GM12878 (cell line): ENCODE data around the gene SKAP1. TPM values are rescaled to one million over a fixed set of nuclear protein-coding genes. Genes with fewer than 3 reads are reported as not detected.

Experiments
- ATAC-seq: fragments of 200-7000 bp; cut with Tn5 transposase; 3 replicates; pipeline ENCODE4 v1.9.1; 2020; ENCODE audit warnings: mild to moderate bottlenecking, moderate library complexity
- BruUV-seq: library from RNA; stranded (reverse); fragments of 400-500 nt; replicated peaks from 2 replicates; lab custom pipeline; 2021; lab: Mats Ljungman, UMichigan
- CTCF ChIA-PET: fragments of 300-600 bp; sonication (Branson Sonifier 250); formaldehyde crosslinking; extraction: SDS; loops from one replicate; lab custom pipeline; 2021; ENCODE audit warnings: inconsistent platforms; lab: Yijun Ruan, JAX
- POLR2A ChIA-PET: fragments of 350-600 bp; formaldehyde crosslinking; extraction: SDS; loops from one replicate; lab custom pipeline; 2021; ENCODE audit warnings: inconsistent platforms; lab: Charles Lee
- RAD21 ChIA-PET: fragments of 300-600 bp; sonication (Branson Sonifier 250); formaldehyde crosslinking; loops from one replicate; lab custom pipeline; 2023; ENCODE audit warnings: antibody characterized with exemption; ENCODE audit not compliant: unreplicated experiment; lab: Charles Lee
- SMC1A ChIA-PET: fragments of 300-600 bp; sonication (Branson Sonifier 250); formaldehyde crosslinking; loops from one replicate; lab custom pipeline; 2023; ENCODE audit not compliant: unreplicated experiment, uncharacterized antibody; lab: Charles Lee
- DNase-seq: peaks from one replicate; pipeline ENCODE4 v3.0.0-alpha.2; 2011; ENCODE audit warnings: low read depth, low spot score
- FAIRE-seq: peaks from 3 replicates; lab custom pipeline; 2011; peaks lifted over from hg19 to GRCh38; lab: Jason Lieb, UNC
- H2AFZ ChIP-seq: 2 replicates; pipeline ENCODE4 v1.6.0; 2011; ENCODE audit warnings: low read depth, low read length, control low read depth; ENCODE audit not compliant: control insufficient read depth
- H3K27ac ChIP-seq: 2 replicates; pipeline ENCODE4 v1.5.1; 2011; ENCODE audit warnings: control low read depth; ENCODE audit not compliant: control insufficient read depth, insufficient read depth
- H3K27me3 ChIP-seq, 2 experiments: replicated peaks in 1 of 2; 2 replicates each; pipeline versions ENCODE4 v1.6.0 to v1.6.1; 2011; ENCODE audit warnings: low read length in 1 of 2; ENCODE audit not compliant: control insufficient read depth in 2 of 2, insufficient read depth in 2 of 2
- H3K36me3 ChIP-seq, 2 experiments: 2 replicates each; pipeline ENCODE4 v1.5.1; 2011; ENCODE audit warnings: low read length in 1 of 2; ENCODE audit not compliant: control insufficient read depth in 2 of 2, insufficient read depth in 2 of 2
- H3K4me1 ChIP-seq: 2 replicates; pipeline ENCODE4 v1.6.1; 2011; ENCODE audit warnings: mild to moderate bottlenecking, low read length, moderate library complexity, mixed read lengths; ENCODE audit not compliant: control insufficient read depth, insufficient read depth
- H3K4me2 ChIP-seq: 2 replicates; pipeline ENCODE4 v1.6.0; 2011; ENCODE audit warnings: control low read depth; ENCODE audit not compliant: control insufficient read depth, insufficient read depth
- H3K4me3 ChIP-seq: fragments of 200-600 bp; sonication (generic); 2 replicates; pipeline ENCODE4 v1.5.1; 2016
- H3K79me2 ChIP-seq: 2 replicates; pipeline ENCODE4 v1.6.0; 2011; ENCODE audit warnings: low read length; ENCODE audit not compliant: control insufficient read depth, insufficient read depth
- H3K9ac ChIP-seq: 2 replicates; pipeline ENCODE4 v1.8.0; 2011; ENCODE audit warnings: low read length, control low read depth, mixed read lengths; ENCODE audit not compliant: control insufficient read depth, insufficient read depth
- H3K9me3 ChIP-seq: replicated peaks from 3 replicates; pipeline ENCODE4 v1.5.1; 2011; ENCODE audit warnings: mild to moderate bottlenecking, low read length; ENCODE audit not compliant: control insufficient read depth, insufficient read depth
- H4K20me1 ChIP-seq: 2 replicates; pipeline ENCODE4 v1.6.0; 2011; ENCODE audit not compliant: control insufficient read depth, insufficient read depth
- CTCF ChIP-seq, 3 experiments: IDR thresholded peaks in 2 of 3; conservative IDR thresholded peaks in 1 of 3; 2 replicates each; pipeline ENCODE4 v1.5.1; 2011; ENCODE audit warnings: low read depth in 3 of 3, low read length in 3 of 3, mild to moderate bottlenecking in 3 of 3, control low read depth in 2 of 3, moderate library complexity in 2 of 3, inconsistent platforms in 1 of 3, mixed read lengths in 1 of 3; ENCODE audit not compliant: control insufficient read depth in 2 of 3, insufficient read depth in 1 of 3; ENCODE audit errors: extremely low read depth in 1 of 3
- EED ChIP-seq: sonication (generic); IDR thresholded peaks from 2 replicates; pipeline ENCODE4 v1.6.1; 2016; ENCODE audit warnings: antibody characterized with exemption, low read depth
- EP300 ChIP-seq, 2 experiments: fragments of 150-350 bp in 1 of 2; IDR thresholded peaks; 2 replicates each; pipeline ENCODE4 v1.6.1; 2011 to 2012; ENCODE audit warnings: low read depth in 2 of 2, low read length in 2 of 2, borderline replicate concordance in 1 of 2, improper control_type of control experiment in 1 of 2, inconsistent platforms in 1 of 2; ENCODE audit not compliant: control insufficient read depth in 1 of 2
- IKZF1 ChIP-seq: fragments of 450-650 bp; conservative IDR thresholded peaks from 2 replicates; pipeline ENCODE4 v1.6.1; 2017; ENCODE audit warnings: antibody characterized with exemption, mild to moderate bottlenecking
- MLLT1 ChIP-seq: fragments of 450-650 bp; IDR thresholded peaks from 2 replicates; pipeline ENCODE4 v1.6.1; 2016; ENCODE audit warnings: mild to moderate bottlenecking
- PAX5 ChIP-seq: IDR thresholded peaks from 2 replicates; pipeline ENCODE4 v1.6.1; 2011; ENCODE audit warnings: low read depth, low read length, borderline replicate concordance
- RAD51 ChIP-seq: fragments of 450-650 bp; IDR thresholded peaks from 2 replicates; pipeline ENCODE4 v1.6.1; 2016; ENCODE audit warnings: moderate library complexity, mild to moderate bottlenecking, inconsistent platforms
- SPI1 ChIP-seq: IDR thresholded peaks from 2 replicates; pipeline ENCODE4 v1.6.1; 2011; ENCODE audit warnings: low read depth, mild to moderate bottlenecking, low read length, moderate library complexity, borderline replicate concordance; ENCODE audit not compliant: insufficient read depth
- WRNIP1 ChIP-seq: IDR thresholded peaks from 2 replicates; pipeline ENCODE4 v1.6.1; 2011; ENCODE audit warnings: low read depth, low read length, improper control_type of control experiment, borderline replicate concordance
- ZBTB11 ChIP-seq: fragments of 450-650 bp; formaldehyde crosslinking; IDR thresholded peaks from 2 replicates; pipeline ENCODE4 v1.5.0; 2022; ENCODE audit warnings: mild to moderate bottlenecking, missing genetic modification characterization
- ZNF622 ChIP-seq: fragments of 450-650 bp; IDR thresholded peaks from 2 replicates; pipeline ENCODE4 v1.6.1; 2017; ENCODE audit warnings: mild to moderate bottlenecking, inconsistent platforms
- ZSCAN29 ChIP-seq: fragments of 450-650 bp; IDR thresholded peaks from 2 replicates; pipeline ENCODE4 v1.6.1; 2017; ENCODE audit warnings: mild to moderate bottlenecking, moderate library complexity
- WGBS: methylation state at CpG from one replicate; pipeline ENCODE4 v1.1.6; 2016; ENCODE audit warnings: low lambda C conversion rate; ENCODE audit not compliant: insufficient replicate concordance, insufficient coverage; ENCODE audit errors: missing lambda C conversion rate; 5-methylcytosine and 5-hydroxymethylcytosine counted together
- in situ Hi-C: fragments of 300-500 bp; cut with MboI; formaldehyde crosslinking; loops from 9 replicates; pipeline ENCODE4 v1.14.3; 2018; ENCODE audit warnings: mixed read lengths
- intact Hi-C: fragments of 100-400 bp; cut with micrococcal nuclease; formaldehyde crosslinking; loops from one replicate; pipeline ENCODE4 v1.14.2; 2022; ENCODE audit not compliant: unreplicated experiment
- polyA plus RNA-seq, 11 experiments: library from polyadenylated mRNA; depleted of rRNA in 4 of 11; unstranded in 6 of 11; stranded (reverse) in 5 of 11; fragments of >200 nt; fragmentation: Nextera tagmentation in 4 of 11; fragmentation: Illumina TruSeq in 1 of 11; extraction: Ambion mirVana in 4 of 11; extraction: Trizol in 1 of 11; gene quantifications; 1 replicate in 1 of 11; 2 replicates in 10 of 11; pipeline versions ENCODE4 v1.2.1 to v1.2.3, GENCODE V29; 2011 to 2016; ENCODE audit warnings: inconsistent platforms in 2 of 11, missing spikeins in 2 of 11, low read depth in 1 of 11
- total RNA-seq, 4 experiments: library from RNA; depleted of rRNA in 3 of 4; stranded (reverse); fragments of >200 nt in 3 of 4; fragmentation: Illumina TruSeq in 1 of 4; extraction: Trizol in 1 of 4; gene quantifications; 2 replicates each; pipeline versions ENCODE4 v1.2.1 to v1.2.3, GENCODE V29; 2013 to 2021

Gene SKAP1
- total and polyA plus RNA-seq, 10 of the 15 experiments (the other 5 are each of a cell fraction or from before 2014, with no cell fraction given): 17.1 to 97.6 (median 35.9) TPM

DNA sequence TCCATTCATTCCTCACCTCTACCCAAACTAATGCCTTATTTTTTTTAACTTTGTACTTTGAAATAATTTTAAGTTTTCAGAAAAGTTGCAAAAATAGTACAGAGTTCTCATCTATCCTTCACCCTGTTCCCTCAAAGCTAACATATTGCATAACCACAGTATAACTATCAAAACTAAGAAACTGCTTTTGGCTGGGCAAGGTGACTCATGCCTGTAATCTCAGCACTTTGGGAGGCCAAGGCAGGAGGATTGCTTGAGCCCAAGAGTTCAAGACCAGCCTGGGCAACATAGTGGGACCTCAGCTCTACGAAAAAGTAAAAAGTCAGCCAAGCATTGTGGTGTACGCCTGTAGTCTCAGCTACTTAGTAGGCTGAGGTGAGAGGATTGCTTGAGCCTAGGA is 147.7 kb downstream of the SKAP1 start:
- in situ Hi-C loops: no loop called here
- no peak for FAIRE-seq
- 0 out of 4 replicates have a peak, but pooled peaks cover 0 to 3% of the 10 kb centered on the region in 2 experiments for H3K36me3 ChIP-seq
- no TSS peak for BruUV-seq
- ChIA-PET POLR2A (interaction anchor here (1.1 kb wide), 1 partner anchor 304 kb away, joined by 3 read pairs; no protein-coding TSS in a partner anchor), CTCF (interaction anchor here (0.7 to 13.5 kb wide), 5 partner anchors 9 to 69 kb away, joined by 3 to 124 read pairs (median 5); no protein-coding TSS in a partner anchor), RAD21 (interaction anchor here (1.0 to 1.2 kb wide), 2 partner anchors 11 to 19 kb away, joined by 3 to 5 read pairs; no protein-coding TSS in a partner anchor), SMC1A (interaction anchor here (0.8 to 2.1 kb wide), 4 partner anchors 9 to 65 kb away, joined by 3 to 7 read pairs (median 4); no protein-coding TSS in a partner anchor)
- ATAC-seq: no peak
- TF ChIP-seq PAX5 (no peak), ZBTB11 (CRISPR knock-in tag) (no peak), EED (no peak), RAD51 (no peak), IKZF1 (no peak), ZSCAN29 (no peak), EP300 (IDR thresholded peaks at IDR 0.05; ENCODE audit: borderline replicate concordance in 1 of 2, control insufficient read depth in 1 of 2, low read depth in 2 of 2, low read length in 2 of 2) (no peak), CTCF (IDR thresholded peaks at IDR 0.05 in 2 of 3, conservative IDR thresholded peaks at IDR 0.05 in 1 of 3; ENCODE audit: control insufficient read depth in 2 of 3, extremely low read depth in 1 of 3, insufficient read depth in 1 of 3, low read depth in 3 of 3, low read length in 3 of 3) (no peak), MLLT1 (no peak), ZNF622 (no peak), WRNIP1 (no peak), SPI1 (no peak)
- no peaks in the 10 kb centered on the region for H4K20me1 ChIP-seq
- H3K4me2 ChIP-seq: no peak overlapping the region
- no peak overlapping the region for H3K9ac ChIP-seq
- no peaks in the 10 kb centered on the region for H3K27me3 ChIP-seq
- H3K27ac ChIP-seq: no peak overlapping the region
- no peak overlapping the region for H2AFZ ChIP-seq
- no peaks in the 10 kb centered on the region for H3K9me3 ChIP-seq
- 93% methylated on average over 2 of the region's 2 CpGs for WGBS
- intact Hi-C loops: no loop called here
- DNase-seq: no peak
- no peak overlapping the region for H3K4me3 ChIP-seq
- H3K4me1 ChIP-seq: no peaks in the 10 kb centered on the region
- H3K79me2 ChIP-seq: no peaks in the 10 kb centered on the region
